ENCODE data around the gene ADRA2C. TPM values are rescaled to one million over a fixed set of nuclear protein-coding genes. Genes with fewer than 3 reads are reported as not detected.

The ADRA2C gene
- 0.29 TPM in 1 of 2 replicates, not detected in the other for polyA plus RNA-seq

DNA sequence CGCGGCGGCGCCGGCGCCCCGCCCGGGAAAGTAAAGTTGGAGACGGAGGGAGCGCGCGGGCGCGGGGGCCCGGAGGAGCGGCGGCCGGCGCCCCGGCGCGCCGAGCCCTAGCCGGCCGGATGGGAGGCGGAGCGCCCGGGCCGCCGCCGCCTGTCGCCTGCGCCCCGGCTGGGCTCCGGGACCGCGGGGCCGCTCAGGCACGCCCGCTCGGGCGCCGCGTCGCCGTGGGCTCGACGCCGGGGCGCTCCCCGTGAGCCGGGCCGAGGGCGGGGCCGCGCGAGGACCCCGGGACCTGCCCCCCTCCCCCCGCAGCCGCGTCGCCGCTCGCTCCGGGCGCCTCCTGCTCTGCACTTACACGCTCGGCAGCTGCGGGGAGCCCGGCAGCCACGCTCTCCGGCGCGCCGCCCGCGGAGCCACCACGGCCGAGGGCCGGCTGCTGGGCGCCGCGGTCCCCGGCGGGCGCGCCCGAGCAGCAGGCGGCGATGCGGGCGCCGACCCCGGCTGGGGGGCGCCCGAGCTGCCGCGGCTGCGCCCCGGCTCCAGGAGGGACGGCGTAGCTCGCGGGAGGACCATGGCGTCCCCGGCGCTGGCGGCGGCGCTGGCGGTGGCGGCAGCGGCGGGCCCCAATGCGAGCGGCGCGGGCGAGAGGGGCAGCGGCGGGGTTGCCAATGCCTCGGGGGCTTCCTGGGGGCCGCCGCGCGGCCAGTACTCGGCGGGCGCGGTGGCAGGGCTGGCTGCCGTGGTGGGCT, at the start of gene ADRA2C:
Gene ADRA2C, plus strand, starts transcription at position 350 of the 749 bp plus-strand sequence. Its CDS starts 222 bp downstream, at position 572.

Other genes starting within 250 kb of the ADRA2C start
- gene LRPAP1, start 234.0 kb upstream of the ADRA2C start, polyA plus RNA-seq = 21.3 and 30.6 TPM in 2 replicates